Activated CD4-positive, CD25-positive, alpha-beta regulatory T cell treated with anti-CD3 and anti-CD28 coated beads, Interleukin-2, amount 50 U/mL, for 72 hours (primary cell): ENCODE measurements around the gene SPHK1.

Experiments used
- DNase-seq: peaks from one replicate; pipeline ENCODE4 v3.0.0; 2021

The SPHK1 gene

GRCh38 chr17:76363107-76363842 lies 21.1 kb upstream of the SPHK1 start:
- no peak for DNase-seq

GRCh38 chr17:76365256-76365903 lies 19.0 kb upstream of the SPHK1 start:
- DNase-seq: no peak

- no peak for DNase-seq
Observed at GRCh38 chr17:76366247-76366646, 18.2 kb upstream of the SPHK1 start.

- DNase-seq: no peak
Observed at GRCh38 chr17:76367642-76368041, 16.8 kb upstream of the SPHK1 start.

- DNase-seq: no peak
Observed at GRCh38 chr17:76368545-76368944, 15.9 kb upstream of the SPHK1 start.

- no peak for DNase-seq
Observed at GRCh38 chr17:76369379-76369778, 15.0 kb upstream of the SPHK1 start.

- no peak for DNase-seq
Observed at GRCh38 chr17:76369804-76370203, 14.6 kb upstream of the SPHK1 start.

- no peak for DNase-seq
Observed at GRCh38 chr17:76370261-76370993, 14.0 kb upstream of the SPHK1 start.

- no peak for DNase-seq
Observed at GRCh38 chr17:76371656-76372628, 12.5 kb upstream of the SPHK1 start.

GRCh38 chr17:76376318-76377133 lies 7.9 kb upstream of the SPHK1 start:
- DNase-seq: no peak

- DNase-seq: no peak
Observed at GRCh38 chr17:76378548-76379274, 5.7 kb upstream of the SPHK1 start.

- no peak for DNase-seq
Observed at GRCh38 chr17:76379275-76379641, 5.2 kb upstream of the SPHK1 start.

GRCh38 chr17:76379646-76380376 lies 4.6 kb upstream of the SPHK1 start:
- DNase-seq: no peak

GRCh38 chr17:76381633-76382350 lies 2.6 kb upstream of the SPHK1 start:
- DNase-seq: no peak

- no peak for DNase-seq
Observed at GRCh38 chr17:76382351-76382802, 2.0 kb upstream of the SPHK1 start.

- DNase-seq: no peak
Observed at GRCh38 chr17:76382803-76383545, 1.4 kb upstream of the SPHK1 start.

- DNase-seq: peak; percentile 68
Observed at GRCh38 chr17:76383546-76384221, 725 bp upstream of the SPHK1 start.
